ENCODE data around the gene THSD4. TPM values are rescaled to one million over a fixed set of nuclear protein-coding genes. Genes with fewer than 3 reads are reported as not detected.

The THSD4 gene
- total RNA-seq (1 to 10 TPM; 1.4 to 2.2 (median 2.0) TPM), polyA plus RNA-seq (1 to 10 TPM; 2.4 to 7.8 (median 5.1) TPM)

DNA sequence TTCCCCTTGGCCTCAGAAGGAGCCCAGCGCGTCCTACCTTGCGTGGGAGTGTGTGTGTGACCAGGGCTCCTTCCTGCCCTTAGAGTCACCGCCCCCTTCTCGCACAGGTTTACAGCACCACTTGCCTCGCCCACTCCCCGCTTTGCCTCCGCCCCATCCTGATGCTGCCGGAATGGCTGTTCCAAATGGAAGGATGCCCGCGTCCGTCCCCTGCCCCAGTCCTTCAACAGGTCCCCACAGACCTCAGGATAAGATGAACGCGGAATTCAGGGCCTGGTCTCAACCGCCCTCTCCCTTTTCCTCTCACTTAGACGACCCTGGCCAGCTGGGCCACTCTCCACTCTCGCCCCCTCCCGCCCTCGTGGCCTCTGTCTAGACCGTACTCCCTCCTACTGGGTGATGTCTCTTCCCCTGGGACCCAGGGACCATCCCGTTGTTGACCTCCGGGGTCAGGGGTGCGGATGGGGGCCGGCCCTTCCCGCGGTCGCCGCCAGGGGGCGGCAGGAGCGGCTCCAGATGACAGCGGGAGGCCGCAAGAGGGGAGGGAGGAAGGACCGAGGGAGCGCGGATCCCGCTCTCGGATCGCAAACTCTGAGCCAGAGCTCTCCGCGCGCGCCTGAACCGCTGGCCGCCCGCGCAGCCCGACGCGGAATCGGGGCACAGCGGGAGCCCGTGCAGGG lies at the start of gene THSD4:
TSS of gene THSD4 (plus strand) at position 585 of the 680 bp plus-strand sequence.
- TF ChIP-seq EP300 (IDR thresholded peaks at IDR 0.05), result no peak
- TF ChIP-seq, protein P1, sequence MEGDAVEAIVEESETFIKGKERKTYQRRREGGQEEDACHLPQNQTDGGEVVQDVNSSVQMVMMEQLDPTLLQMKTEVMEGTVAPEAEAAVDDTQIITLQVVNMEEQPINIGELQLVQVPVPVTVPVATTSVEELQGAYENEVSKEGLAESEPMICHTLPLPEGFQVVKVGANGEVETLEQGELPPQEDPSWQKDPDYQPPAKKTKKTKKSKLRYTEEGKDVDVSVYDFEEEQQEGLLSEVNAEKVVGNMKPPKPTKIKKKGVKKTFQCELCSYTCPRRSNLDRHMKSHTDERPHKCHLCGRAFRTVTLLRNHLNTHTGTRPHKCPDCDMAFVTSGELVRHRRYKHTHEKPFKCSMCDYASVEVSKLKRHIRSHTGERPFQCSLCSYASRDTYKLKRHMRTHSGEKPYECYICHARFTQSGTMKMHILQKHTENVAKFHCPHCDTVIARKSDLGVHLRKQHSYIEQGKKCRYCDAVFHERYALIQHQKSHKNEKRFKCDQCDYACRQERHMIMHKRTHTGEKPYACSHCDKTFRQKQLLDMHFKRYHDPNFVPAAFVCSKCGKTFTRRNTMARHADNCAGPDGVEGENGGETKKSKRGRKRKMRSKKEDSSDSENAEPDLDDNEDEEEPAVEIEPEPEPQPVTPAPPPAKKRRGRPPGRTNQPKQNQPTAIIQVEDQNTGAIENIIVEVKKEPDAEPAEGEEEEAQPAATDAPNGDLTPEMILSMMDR (IDR thresholded peaks at IDR 0.05), result peak; percentile 78 to 97 (median 93)
- Histone ChIP-seq H3K4me3 (peak within 1 kb of the TSS; percentile 9 to 53 (median 44)), H3K4me1 (peaks cover 0 to 7% (median 6%) of the 10 kb centered on the region in 4 donors), H3K27me3 (peaks cover 0 to 20% (median 0%) of the 10 kb centered on the region in 3 donors), H3K36me3 (no peaks in the 10 kb centered on the region), H3K9me3 (no peaks in the 10 kb centered on the region), H3K27ac (peak within 1 kb of the TSS in 1 of 4 donors; percentile 31)
- 9 to 11% methylated on average over 52 of the region's 52 CpGs for WGBS, 2 donors
- peak; percentile 77 for DNase-seq
- intact Hi-C loops (cut with DNase I), result loop anchor here (1.0 kb wide), 1 partner anchor 324 kb away; no protein-coding TSS in a partner anchor

DNA sequence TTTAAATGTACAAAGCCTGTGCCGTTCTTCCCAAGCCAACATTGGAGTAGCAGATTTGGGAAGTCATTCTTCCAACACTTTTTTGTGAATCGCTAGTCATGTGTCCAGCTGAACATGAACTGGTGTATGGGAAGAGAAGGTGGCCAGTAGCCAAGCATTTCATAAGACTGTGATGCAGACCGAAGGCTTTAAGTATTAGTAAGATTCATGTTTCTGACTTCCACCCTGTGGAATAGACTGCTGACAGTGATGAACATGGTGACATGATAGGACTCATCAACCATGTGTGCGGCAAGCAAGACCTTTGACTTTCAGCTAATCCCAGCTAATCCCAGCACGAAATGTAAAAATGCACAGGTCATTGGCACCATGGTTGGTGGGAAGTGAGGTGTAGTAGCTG lies 48.3 kb upstream of the THSD4 start:
- Histone ChIP-seq H3K27me3 (no peaks in the 10 kb centered on the region), H3K4me3 (no peak overlapping the region), H3K27ac (no peak overlapping the region), H3K4me1 (no peaks in the 10 kb centered on the region), H3K36me3 (no peaks in the 10 kb centered on the region), H3K9me3 (peaks cover 0 to 3% (median 0%) of the 10 kb centered on the region in 4 donors)
- peak in 1 of 4 donors; percentile 39 for TF ChIP-seq POLR2AphosphoS5 (IDR thresholded peaks at IDR 0.05)
- TF ChIP-seq, protein P1 (IDR thresholded peaks at IDR 0.05), result no peak
- DNase-seq, result no peak
- intact Hi-C loops (cut with DNase I), result no loop called here
- WGBS, 2 donors, result 86 to 88% methylated on average over 5 of the region's 5 CpGs

DNA sequence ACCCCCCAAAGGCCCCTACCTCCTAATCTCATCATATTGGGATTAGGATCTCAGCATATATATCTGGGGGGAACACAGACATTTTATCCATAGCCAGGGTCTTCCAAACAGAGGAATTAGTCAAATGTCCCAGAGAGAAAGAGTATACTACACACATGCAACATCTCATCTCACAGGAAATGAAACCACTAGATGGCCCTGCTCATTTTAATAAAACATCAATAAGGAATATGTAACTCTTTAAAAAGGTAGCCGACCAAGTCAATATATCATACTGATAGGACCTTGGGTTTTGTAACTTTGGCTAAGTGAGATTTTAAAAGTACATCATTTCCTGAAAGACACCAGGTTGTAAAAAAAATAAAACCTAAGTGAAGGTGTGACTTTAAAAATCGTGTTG lies 45.6 kb upstream of the THSD4 start:
- H3K27me3 ChIP-seq, result no peaks in the 10 kb centered on the region
- no peak for TF ChIP-seq EP300 (IDR thresholded peaks at IDR 0.05)
- no peak for TF ChIP-seq POLR2A (IDR thresholded peaks at IDR 0.05)
- TF ChIP-seq POLR2AphosphoS5 (IDR thresholded peaks at IDR 0.05), result no peak
- TF ChIP-seq, protein P1 (IDR thresholded peaks at IDR 0.05), result no peak
- DNase-seq, result no peak
- no peaks in the 10 kb centered on the region for H3K36me3 ChIP-seq
- peaks cover 0 to 3% (median 0%) of the 10 kb centered on the region in 4 donors for H3K9me3 ChIP-seq
- intact Hi-C loops (cut with DNase I), result no loop called here
- no peaks in the 10 kb centered on the region for H3K4me1 ChIP-seq
- no peak overlapping the region for H3K4me3 ChIP-seq
- 20 to 67% methylated on average over 2 of the region's 2 CpGs for WGBS, 2 donors
- no peak overlapping the region for H3K27ac ChIP-seq

DNA sequence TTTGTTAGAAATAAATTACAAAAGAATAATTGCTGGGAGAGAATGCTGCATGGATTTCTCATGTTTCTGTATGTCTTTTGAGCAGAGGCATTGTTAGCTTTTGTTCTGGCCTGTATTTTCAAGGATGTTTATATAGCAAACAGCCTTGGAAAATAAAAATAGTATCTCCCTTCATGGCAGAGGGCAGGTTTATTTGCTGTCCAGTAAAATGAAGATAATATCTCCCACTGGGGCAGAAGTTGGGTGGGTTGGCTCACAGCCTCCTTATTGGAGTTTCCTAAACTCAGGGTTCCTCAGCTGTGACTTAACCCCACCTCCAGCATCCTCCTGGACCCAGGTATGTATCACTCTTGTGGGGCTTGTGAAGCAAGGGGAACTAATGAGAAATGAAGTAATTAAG lies 43.7 kb upstream of the THSD4 start:
- Histone ChIP-seq H3K4me1 (no peaks in the 10 kb centered on the region), H3K36me3 (no peaks in the 10 kb centered on the region), H3K27me3 (no peaks in the 10 kb centered on the region), H3K9me3 (peaks cover 0 to 3% (median 0%) of the 10 kb centered on the region in 4 donors), H3K4me3 (no peak overlapping the region), H3K27ac (no peak overlapping the region)
- DNase-seq, result no peak
- intact Hi-C loops (cut with DNase I), result no loop called here
- no peak for TF ChIP-seq EP300 (IDR thresholded peaks at IDR 0.05)
- no peak for TF ChIP-seq POLR2A (IDR thresholded peaks at IDR 0.05)
- TF ChIP-seq, protein P1 (IDR thresholded peaks at IDR 0.05), result no peak
- no peak for TF ChIP-seq POLR2AphosphoS5 (IDR thresholded peaks at IDR 0.05)

DNA sequence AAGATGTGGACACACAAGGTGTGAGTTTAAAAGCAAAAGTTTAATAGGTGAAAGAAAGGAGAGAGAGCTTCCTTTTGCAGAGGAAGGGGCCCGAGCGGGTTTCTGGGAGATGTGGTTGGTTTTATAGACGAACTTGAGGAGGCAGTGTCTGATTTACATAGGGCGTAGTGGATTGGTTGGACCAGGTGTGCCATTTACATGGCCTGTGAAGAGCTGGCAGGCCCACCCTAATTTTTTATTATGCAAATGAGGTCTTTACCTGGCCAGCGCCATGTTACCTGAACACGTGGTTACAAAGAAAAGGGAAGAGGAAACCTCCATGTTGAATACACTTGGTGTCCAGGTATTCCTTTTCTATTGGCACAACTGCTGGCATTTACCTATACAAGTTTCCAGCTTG lies 42.8 kb upstream of the THSD4 start:
- TF ChIP-seq POLR2A (IDR thresholded peaks at IDR 0.05) (no peak), POLR2AphosphoS5 (IDR thresholded peaks at IDR 0.05) (no peak), EP300 (IDR thresholded peaks at IDR 0.05) (no peak)
- TF ChIP-seq, protein P1 (IDR thresholded peaks at IDR 0.05), result no peak

More for the DNA sequence above, 42.8 kb upstream of the THSD4 start:
- 92 to 95% methylated on average over 6 of the region's 6 CpGs for WGBS, 2 donors
- Histone ChIP-seq H3K4me1 (no peaks in the 10 kb centered on the region), H3K4me3 (no peak overlapping the region), H3K27ac (no peak overlapping the region), H3K9me3 (peaks cover 0 to 3% (median 0%) of the 10 kb centered on the region in 4 donors), H3K36me3 (no peaks in the 10 kb centered on the region), H3K27me3 (no peaks in the 10 kb centered on the region)
- no peak for DNase-seq
- intact Hi-C loops (cut with DNase I), result no loop called here

Measured in sigmoid colon (tissue), 7 donors.